Measurements from ENCODE around the gene CDPF1.

DNA sequence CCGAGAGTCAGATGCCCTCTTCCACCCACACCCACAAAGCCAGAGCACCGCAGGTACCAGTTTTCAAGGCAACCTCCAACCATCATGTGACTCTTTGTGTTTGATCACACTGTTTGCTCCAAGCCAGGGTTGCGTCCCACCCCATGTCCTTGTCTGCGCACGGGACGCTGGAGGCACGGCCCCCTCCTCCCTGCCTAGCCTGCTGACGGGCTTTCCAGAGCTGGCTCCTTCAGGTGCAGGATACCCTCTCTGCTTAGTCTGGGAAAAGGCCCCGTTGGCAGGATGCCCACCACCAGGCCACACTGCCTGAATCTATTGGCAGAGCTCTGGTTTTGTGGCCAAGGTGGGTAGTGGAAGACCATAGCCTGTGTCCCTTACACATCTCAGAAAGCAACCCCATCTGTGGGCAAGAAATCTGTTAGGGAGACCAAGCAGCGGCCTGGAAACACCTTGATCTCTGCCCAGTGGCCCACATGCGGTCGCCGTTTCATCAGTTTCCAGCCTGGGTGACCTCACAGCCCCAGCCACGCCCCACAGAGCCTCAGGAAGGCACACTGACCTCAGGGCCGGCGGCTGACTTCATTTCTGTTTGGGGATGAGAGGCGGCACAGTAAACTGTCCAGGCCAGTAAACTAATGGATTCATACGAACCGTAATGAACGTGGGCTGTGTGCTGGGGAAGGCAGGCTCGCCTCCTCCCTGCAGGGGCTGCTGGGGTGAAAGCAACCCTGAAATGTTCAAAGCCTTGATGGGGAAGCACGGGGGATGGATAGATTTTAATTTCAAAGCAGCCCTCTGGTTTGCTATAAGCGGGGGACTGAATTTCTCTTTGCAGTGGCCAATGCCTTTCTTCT, 25.8 kb downstream of the CDPF1 start:
- TF ChIP-seq SMC3 (conservative IDR thresholded peaks at IDR 0.05; ENCODE audit: poor library complexity) (no peak), POLR2AphosphoS5 (IDR thresholded peaks at IDR 0.05) (no peak)
- TF ChIP-seq, protein P1, sequence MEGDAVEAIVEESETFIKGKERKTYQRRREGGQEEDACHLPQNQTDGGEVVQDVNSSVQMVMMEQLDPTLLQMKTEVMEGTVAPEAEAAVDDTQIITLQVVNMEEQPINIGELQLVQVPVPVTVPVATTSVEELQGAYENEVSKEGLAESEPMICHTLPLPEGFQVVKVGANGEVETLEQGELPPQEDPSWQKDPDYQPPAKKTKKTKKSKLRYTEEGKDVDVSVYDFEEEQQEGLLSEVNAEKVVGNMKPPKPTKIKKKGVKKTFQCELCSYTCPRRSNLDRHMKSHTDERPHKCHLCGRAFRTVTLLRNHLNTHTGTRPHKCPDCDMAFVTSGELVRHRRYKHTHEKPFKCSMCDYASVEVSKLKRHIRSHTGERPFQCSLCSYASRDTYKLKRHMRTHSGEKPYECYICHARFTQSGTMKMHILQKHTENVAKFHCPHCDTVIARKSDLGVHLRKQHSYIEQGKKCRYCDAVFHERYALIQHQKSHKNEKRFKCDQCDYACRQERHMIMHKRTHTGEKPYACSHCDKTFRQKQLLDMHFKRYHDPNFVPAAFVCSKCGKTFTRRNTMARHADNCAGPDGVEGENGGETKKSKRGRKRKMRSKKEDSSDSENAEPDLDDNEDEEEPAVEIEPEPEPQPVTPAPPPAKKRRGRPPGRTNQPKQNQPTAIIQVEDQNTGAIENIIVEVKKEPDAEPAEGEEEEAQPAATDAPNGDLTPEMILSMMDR (IDR thresholded peaks at IDR 0.05; ENCODE audit: poor library complexity, severe bottlenecking), result no peak
- TF ChIP-seq, protein P2, sequence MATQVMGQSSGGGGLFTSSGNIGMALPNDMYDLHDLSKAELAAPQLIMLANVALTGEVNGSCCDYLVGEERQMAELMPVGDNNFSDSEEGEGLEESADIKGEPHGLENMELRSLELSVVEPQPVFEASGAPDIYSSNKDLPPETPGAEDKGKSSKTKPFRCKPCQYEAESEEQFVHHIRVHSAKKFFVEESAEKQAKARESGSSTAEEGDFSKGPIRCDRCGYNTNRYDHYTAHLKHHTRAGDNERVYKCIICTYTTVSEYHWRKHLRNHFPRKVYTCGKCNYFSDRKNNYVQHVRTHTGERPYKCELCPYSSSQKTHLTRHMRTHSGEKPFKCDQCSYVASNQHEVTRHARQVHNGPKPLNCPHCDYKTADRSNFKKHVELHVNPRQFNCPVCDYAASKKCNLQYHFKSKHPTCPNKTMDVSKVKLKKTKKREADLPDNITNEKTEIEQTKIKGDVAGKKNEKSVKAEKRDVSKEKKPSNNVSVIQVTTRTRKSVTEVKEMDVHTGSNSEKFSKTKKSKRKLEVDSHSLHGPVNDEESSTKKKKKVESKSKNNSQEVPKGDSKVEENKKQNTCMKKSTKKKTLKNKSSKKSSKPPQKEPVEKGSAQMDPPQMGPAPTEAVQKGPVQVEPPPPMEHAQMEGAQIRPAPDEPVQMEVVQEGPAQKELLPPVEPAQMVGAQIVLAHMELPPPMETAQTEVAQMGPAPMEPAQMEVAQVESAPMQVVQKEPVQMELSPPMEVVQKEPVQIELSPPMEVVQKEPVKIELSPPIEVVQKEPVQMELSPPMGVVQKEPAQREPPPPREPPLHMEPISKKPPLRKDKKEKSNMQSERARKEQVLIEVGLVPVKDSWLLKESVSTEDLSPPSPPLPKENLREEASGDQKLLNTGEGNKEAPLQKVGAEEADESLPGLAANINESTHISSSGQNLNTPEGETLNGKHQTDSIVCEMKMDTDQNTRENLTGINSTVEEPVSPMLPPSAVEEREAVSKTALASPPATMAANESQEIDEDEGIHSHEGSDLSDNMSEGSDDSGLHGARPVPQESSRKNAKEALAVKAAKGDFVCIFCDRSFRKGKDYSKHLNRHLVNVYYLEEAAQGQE (IDR thresholded peaks at IDR 0.05; ENCODE audit: borderline replicate concordance), result no peak
